Stimulated activated CD4-positive, alpha-beta T cell treated with anti-CD3 and anti-CD28 coated beads, TNF-alpha, amount 100 ng/mL, for 48 hours (primary cell): Measurements from ENCODE around the gene PRKAR1B.
"Not testable (repeated sequence)": the region's sequence is repeated elsewhere in the genome, so short reads cannot be mapped to it uniquely, and the experiment has no call there.

Experiments used
- DNase-seq, 3 donors: peaks; one replicate each; pipeline ENCODE4 v3.0.0-alpha.2; 2020; ENCODE audit warnings: low read depth in 3 of 3

Gene PRKAR1B

DNA sequence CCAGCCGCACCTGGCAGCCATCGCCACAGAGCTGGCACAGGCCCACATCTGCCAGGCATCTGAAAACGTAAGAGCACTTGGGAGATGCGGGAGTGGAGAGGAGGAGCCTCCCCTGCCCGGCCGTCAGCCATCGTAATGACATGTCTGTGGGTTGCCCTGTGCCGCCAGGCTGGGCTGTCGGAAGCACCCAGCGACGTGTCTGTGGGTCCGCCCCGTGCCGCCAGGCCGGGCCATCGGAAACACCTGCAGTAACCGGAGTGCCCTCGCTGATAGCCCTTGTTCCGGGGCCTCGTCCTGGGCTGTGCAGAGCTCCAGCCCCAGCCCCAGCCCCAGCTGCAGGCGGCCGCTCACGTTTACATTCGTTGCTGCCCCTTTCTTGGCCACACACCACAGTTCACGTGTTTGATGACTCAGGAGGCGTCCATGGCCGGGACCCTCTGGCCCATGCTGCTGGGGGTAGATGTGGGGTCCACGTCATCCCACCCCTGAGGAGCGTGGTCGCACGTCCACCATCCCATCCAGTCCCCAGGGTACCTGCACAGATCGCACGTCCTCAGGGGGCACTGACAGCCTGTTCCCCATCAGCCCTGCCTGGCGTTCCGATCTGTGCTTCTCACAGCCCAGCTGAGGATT, 30.0 kb upstream of the PRKAR1B start:
- no peak for DNase-seq

DNA sequence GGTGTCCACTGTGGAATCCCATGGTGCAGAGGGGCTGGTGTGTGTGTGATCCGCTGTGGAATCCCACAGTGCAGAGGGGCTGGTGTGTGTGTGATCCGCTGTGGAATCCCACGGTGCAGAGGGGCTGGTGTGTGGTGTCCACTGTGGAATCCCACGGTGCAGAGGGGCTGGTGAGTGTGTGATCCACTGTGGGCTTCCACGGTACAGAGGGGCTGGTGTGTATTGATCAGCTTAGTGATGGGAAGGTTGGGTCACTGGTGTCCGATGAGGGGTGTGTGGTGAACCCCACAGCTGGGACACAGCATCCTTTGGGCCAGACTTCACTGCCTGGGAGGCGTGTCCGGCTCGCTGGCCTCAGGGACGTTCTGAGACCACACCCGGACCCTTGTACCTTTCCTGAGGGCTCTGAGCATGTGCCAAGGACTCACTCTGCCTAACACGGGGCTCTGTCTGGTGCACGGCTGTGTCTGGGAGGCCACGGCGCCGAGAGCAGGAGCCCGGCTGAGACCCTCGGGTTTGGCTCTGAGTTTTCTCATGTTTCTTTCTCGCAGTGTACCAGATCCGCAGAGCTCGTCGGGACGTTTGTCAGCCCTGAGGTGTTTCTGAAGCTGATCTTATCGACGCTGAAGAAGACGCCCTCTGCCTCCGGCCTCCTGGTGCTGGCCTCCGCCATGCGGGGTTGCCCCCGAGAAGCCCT, 29.3 kb upstream of the PRKAR1B start:
- DNase-seq: no peak

DNA sequence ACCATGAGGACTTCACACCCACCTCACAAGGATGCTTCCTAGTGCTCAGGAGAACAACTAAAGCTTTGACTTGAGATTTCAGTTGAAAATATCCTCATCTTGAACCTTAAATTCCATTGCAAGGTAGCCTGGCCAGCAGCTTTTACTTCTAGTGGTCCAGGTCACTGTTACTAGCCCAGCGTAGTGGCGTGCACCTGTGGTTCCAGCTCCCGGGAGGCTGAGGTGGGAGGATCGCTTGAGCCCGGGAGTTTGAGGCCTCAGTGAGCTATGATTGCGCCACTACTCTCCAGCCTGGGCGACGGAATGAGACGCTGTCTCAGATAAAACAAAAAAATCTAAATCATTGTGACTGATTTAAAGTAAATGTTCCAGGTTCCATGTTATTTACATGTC, 28.3 kb upstream of the PRKAR1B start:
- DNase-seq: no peak

DNA sequence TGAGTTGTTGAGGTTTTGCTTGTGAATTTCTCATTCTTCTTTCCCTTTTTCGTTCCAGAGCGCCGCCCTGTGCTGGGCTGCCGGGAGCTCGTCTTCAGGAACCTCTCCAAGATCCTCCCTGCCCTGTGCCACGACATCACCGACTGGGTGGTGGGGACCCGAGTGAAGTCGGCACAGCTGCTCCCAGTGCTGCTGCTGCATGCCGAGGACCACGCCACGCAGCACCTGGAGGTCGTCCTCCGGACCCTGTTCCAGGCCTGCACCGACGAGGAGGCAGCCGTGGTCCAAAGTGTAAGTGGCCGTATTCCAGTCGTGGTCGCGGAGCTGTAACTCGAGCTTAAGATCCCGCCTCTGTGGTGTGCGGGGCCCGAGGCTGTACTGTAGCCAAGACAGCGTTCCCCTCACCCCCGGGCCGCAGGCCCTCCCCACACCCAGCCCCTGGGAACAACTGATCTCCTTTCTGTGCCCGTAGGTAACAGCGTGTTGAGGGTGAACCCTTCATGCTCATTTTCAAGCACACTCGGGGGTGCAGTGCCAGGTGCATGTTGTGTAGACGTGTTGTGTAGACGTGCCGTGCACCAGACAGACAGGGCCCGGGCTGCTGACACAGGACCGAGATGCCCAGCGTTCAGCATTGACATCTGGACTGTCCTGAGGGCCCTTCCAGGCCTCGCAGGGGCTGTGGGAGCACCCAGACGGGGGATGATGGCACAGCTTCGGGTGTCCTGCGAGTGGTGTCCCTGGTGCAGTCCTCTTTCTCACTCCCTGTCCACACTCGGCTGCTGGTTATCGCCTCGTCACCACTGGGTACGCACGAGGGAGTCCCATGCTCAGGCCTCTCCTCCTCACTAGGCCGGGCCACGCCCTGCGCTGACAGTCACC, 27.7 kb upstream of the PRKAR1B start:
- no peak for DNase-seq

DNA sequence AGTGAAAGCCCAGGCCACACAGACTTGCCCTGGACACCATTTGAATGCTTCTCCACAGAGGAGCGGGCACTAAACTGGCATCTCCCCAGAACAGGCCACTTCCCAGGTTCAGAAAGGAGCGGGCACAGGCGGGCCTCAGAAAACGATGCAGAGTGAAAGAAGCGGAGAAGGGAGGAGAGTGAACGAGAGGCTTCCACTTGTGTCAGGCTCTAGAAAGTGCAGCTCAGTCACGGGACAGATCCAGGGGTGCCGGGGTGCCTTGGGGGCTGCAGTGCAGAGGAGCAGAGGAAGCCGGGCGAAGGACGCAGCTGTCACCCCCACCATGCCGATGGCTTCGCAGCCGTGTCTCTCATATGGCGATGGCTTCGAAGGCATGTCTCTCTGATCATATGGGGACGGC, 26.1 kb upstream of the PRKAR1B start:
- DNase-seq: no peak

DNA sequence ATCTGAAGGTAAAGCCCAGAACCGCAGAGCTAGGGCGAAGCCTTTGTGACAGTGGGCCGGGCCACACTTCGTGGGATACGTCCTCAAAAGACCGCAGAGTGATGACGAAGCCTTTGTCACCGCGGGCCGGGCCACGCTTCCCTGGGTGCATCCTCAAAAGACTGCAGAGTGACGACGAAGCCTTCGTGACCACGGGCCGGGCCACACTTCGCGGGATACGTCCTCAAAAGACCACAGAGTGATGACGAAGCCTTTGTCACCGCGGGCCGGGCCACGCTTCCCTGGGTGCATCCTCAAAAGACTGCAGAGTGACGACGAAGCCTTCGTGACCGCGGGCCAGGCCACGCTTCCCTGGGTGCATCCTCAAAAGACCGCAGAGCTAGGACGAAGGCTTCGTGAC, 25.2 kb upstream of the PRKAR1B start:
- not testable (repeated sequence) for DNase-seq

DNA sequence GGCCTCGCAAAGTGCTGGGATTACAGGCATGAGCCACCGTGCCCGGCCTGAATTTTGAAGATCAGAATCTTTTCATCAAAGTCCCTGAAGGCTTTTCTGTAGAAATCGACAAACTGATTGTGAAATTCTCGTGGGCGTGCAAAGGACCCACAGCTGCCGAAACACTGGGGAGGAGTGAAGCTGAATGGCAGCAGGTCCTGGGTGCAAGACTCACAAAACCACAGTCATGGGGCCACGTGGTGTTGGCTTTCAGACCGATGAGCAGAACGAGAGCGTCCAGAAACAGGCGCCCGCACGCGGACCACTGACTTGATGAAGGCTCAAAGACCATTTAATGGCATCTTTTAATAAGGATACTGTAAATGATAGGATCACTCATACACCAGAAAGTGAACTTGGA, 24.7 kb upstream of the PRKAR1B start:
- DNase-seq: no peak

DNA sequence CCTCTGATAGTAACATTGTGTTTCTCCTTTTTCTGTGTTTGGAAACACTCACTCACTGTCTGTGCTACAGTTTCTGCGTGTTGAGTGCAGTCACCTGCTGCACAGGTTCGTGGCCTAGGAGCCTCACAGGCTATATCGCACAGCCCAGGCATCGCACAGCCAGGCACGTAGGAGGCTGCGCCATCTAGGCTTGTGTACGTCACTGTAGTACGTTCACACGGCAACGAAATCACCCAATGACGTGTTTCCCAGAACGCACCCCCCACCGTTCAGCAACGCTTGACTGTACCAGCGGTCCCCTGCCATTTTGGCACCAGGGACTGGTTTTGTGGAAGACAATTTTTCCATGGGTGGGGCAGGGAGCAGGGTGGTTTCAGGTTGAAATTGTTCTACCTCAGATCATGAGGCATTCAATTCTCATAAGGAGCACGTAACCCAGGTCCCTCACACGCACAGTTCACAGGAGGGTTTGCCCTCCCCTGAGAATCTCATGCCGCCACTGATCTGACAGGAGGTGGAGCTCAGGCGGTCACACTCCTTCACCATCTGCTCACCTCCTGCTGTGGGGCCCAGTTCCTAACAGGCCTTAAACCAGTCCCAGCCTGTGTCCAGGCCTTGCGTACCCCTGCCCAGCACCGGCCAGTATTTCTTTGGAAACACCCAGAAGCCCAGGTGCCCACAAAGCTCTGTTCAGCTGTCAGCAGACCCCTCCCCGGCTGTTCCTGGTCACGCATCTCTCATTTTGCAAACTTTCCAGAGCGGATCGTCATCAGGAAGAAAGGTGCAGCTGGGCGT, 23.2 kb upstream of the PRKAR1B start:
- DNase-seq: no peak

DNA sequence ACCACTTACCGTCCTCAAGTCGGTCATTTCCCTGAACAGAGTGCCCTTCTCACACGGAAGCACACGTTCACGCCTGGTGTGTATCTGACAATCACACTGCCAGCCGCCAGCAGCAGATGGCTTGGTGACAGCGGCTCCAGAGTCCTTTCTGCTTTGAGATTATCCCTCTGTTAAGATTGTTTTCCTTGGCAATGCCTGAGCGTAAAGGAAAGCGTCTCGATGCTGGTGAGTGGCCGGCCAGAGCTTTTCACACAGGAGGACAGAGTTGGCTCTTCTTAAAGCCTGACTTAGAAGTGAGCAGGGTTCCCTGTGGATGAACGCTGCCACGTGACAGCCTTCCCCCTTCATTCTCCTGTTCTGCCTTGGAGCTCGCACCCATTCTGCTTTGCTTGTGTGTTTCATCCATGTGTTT, 22.1 kb upstream of the PRKAR1B start:
- no peak for DNase-seq

DNA sequence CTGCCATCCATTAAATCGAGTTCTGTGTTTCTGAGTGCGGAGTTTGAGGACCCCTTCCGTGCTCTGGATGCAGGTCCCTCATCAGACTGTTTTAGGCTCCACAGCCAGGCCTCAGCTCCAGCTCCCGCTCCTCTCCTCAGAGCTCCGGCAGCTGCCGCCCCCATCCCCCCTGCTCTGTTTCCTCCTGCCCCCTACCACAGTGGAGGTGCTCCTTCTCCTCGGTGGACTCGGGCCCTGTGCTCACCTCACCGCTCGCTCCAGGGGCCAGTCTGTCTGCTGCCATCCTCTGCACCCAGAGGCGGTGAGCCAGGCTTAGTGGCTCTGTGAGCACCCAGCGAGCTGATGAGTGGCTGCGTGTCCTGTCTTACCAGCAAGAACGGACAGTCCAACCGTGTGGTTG, 21.4 kb upstream of the PRKAR1B start:
- DNase-seq: no peak

DNA sequence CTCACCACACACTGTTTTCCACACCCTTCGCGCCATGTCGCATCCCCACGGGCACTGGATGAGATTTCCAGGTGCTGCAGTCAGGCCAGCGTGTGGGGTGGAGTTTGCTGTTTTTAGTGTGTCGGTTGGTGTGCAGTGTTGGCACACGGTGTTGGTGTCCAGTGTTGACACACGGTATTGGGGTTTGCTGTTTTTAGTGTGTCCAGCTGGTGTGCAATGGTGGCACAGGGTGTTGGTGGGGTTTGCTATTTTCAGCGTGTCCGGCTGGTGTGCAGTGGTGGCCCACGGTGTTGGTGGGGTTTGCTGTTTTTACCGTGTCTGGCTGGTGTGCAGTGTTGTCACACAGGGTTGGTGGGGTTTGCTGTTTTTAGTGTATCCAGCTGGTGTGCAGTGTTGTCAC, 20.1 kb upstream of the PRKAR1B start:
- DNase-seq: no peak

DNA sequence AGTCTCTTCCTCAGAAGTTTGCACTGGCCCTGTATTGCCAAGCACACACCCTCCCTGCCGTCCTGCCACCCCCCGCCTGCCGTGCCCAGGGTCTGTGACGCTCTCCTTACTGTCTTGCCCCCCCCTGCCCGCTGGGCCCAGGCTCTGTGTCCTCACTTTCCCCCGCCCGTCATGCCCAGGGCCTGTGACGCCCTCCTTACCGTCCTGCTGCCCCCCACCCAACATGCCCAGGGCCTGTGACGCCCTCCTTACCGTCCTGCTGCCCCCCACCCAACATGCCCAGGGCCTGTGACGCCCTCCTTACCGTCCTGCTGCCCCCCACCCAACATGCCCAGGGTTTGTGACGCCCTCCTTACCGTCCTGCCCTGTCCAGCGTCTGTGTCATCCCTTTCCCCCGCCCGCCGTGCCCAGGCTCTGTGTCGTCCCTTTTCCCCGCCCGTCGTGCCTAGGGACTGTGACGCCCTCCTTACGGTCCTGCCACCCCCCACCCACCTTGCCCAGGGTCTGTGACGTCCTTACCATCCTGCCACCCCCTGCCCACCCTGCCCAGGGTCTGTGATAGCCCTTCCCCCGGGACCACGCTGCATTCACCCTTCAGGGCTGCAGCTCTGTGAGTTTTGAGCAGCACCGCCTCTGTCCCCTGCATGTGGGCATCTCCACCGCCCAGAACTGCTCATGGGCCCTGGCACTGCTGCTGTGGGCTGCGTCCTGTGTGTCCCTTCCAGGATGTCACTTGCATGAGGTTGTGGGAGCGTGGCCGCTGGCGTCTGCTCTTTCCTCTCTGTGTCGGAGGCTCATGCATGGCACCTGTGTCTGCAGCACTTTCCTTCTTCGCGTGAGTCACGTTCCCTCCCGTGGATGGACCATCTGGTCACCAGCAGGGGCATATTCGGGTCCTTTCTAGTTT, 19.3 kb upstream of the PRKAR1B start:
- DNase-seq: no peak

DNA sequence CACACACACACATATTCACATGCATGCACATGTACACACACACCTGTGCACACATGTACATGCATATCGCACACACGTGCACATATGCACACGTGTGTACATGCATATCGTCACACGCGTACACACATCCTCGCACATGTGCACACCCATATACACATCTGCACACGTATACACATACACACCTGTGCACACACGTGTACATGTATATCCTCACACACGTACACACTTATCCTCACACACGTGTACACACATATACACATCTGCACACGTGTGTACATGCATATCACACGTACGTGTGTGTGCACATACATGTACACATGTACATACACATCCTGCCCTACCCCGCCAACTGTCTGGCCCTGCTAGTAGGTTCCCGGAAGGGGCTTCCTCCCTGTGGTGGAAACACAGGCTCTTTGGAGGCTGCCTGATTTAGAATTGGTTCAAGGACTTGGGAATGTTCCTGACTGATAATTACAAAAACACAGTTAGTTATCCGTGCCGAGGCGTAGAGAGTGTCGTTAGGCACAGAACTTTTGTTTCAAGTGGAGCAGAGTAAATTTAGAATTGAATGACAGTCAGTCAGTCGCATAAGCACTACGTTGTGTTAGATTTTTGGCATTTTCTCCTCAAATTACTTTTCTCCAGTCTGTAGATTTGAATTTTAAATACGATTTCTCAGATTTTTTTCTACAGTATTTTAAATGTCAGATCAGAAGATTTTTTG, 18.5 kb upstream of the PRKAR1B start:
- no peak for DNase-seq

DNA sequence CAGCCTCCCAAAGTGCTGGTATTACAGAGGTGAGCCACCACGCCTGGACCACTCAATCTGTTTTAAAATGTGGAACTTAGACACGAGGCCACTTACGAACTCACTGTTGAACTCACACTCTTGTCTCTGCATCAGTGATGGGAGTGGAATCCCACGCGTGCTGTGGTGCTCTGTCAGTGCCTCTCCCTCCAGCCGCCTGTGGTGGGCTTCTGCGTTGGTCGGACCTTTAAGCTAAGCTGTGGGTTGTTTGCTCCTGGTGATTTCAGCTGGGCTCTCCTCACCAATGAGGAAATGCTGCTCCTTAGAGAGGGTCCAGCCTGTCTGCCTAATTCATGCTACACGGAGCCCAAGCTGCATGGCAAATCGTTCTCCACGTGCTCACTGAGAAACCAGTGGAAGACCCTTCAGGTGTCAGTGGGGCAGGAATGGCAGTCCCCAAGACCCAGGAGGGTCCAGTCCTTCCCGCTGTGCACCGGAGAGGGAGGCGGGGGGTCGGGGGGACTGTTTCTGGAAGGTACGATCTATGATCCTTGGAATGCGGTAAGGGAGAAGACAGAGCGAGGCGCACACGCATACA, 17.9 kb upstream of the PRKAR1B start:
- DNase-seq: no peak

DNA sequence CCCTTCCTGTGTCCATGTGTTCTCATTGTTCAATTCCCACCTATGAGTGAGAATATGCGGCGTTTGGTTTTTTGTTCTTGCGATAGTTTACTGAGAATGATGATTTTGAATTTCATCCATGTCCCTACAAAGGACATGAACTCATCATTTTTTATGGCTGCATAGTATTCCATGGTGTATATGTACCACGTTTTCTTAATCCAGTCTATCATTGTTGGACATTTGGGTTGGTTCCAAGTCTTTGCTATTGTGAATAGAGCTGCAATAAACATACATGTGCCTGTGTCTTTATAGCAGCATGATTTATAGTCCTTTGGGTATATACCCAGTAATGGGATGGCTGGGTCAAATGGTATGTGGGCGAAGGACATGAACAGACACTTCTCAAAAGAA, 17.0 kb upstream of the PRKAR1B start:
- DNase-seq: not testable (repeated sequence)

DNA sequence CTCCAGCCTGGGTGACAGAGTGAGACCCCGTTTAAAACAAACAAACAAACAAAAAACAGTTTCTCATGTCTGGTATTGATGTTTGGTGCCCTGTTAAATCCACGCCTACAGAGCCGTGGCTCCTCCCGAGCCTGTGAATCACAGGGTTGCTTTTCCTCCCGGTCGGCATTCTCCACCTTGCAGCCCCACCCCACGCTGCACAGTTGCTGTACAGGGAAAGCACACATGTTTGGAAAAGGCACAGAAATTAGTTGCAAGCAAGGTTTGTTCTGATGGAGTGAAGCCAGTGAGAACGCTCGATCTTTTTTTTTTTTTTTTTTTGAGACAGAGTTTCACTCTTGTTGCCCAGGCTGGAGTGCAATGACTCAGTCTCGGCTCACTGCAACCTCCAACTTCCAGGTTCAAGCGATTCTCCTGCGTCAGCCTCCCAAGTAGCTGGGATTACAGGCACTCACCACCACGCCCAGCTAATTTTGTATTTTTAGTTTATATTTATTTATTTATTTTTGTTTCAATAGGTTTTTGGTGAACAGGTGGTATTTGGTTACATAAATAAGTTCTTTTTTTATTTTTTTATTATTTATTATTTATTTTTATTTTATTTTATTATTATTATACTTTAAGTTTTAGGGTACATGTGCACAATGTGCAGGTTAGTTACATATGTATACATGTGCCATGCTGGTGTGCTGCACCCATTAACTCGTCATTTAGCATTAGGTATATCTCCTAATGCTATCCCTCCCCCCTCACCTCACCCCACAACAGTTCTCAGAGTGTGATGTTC, 16.5 kb upstream of the PRKAR1B start:
- DNase-seq: not testable (repeated sequence)

DNA sequence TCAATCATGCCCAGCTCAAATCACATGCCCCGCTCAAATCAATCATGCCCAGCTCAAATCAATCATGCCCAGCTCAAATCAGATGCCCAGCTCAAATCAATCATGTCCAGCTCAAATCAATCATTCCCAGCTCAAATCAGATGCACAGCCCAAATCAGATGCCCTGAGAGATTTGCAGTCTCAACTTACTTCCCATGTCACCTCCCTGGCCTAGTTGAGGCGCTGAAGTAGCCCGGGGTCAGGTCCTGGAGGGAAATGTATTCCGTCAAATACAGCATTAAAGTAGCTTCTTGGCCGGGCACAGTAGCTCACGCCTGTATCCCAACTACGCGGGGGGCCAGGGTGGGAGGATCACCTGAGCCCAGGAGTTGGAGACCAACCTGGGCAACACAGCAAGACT, 15.7 kb upstream of the PRKAR1B start:
- DNase-seq: no peak

DNA sequence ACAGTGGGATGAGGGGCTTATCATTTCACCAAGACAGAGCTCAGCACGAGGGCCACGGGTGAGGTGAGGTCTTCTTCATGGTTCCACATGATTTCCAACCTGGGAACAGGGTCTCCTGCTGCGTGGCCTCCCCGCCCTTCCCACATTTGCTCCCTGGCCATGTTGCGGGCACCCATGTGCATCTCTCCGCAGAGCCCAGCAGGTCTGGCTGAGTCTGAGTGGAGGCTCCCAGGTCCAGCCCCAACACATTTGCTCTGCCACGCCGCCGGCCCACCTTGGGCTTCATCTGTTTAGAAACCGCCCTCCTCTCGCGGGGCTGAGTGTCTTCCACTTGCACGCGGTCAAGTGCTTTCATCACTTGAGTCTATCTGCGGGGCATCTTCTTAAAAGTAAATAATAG, 14.8 kb upstream of the PRKAR1B start:
- DNase-seq: no peak

DNA sequence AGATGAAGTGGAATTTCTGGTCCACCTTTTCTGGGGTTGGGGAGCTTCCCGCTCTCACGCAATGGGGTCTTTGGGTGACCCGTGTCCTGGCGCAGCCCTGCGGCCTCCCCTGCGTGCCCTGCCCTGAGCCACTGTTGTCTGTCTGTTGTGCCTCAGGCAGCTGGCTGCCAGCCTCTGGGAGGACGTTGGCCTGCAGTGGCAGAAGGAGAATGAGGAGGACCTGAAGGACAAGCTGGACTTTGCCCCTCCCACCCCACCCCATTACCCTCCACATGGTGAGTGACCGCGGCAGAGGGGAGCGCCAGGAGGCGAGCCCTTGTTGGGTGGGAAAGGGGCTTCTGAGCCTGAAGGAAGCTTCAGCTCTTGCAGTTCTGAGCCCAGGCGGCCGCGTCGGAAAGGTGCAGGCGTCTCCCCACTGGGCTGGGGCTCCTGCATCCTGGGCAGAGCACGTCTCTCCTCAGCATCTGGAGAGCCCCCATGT, 14.2 kb upstream of the PRKAR1B start:
- DNase-seq: no peak
